Thymus (tissue), 11 donors: Measurements from ENCODE around the gene MSL2. TPM values are rescaled to one million over a fixed set of nuclear protein-coding genes. Genes with fewer than 3 reads are reported as not detected.
"Not testable (repeated sequence)": the region's sequence is repeated elsewhere in the genome, so short reads cannot be mapped to it uniquely, and the experiment has no call there.

ENCODE experiments used
- DNase-seq, 9 donors: peaks; one replicate each; pipeline ENCODE4 v3.0.0-alpha.2; 2013; ENCODE audit warnings: low spot score in 9 of 9, low read depth in 6 of 9, missing footprints in 1 of 9
- H3K27ac ChIP-seq, 2 donors: one replicate each; pipeline ENCODE4 v1.5.1; 2013; ENCODE audit warnings: control low read depth in 1 of 2, low read depth in 1 of 2, low read length in 1 of 2, mild to moderate bottlenecking in 1 of 2, moderate library complexity in 1 of 2
- H3K27me3 ChIP-seq, 2 donors: one replicate each; pipeline ENCODE4 v1.5.1; 2013; ENCODE audit warnings: low read length in 1 of 2; ENCODE audit not compliant: control insufficient read depth in 2 of 2, insufficient read depth in 1 of 2
- H3K36me3 ChIP-seq, 2 donors: one replicate each; pipeline ENCODE4 v1.5.1; 2013; ENCODE audit warnings: low read length in 1 of 2, mild to moderate bottlenecking in 1 of 2, moderate library complexity in 1 of 2; ENCODE audit not compliant: control insufficient read depth in 2 of 2, insufficient read depth in 2 of 2
- H3K4me1 ChIP-seq, 2 donors: one replicate each; pipeline ENCODE4 v1.5.1; 2013; ENCODE audit warnings: low read length in 2 of 2; ENCODE audit not compliant: control insufficient read depth in 2 of 2, insufficient read depth in 2 of 2
- H3K4me3 ChIP-seq, 2 donors: one replicate each; pipeline ENCODE4 v1.5.1; 2013; ENCODE audit warnings: low read length in 2 of 2, control low read depth in 1 of 2, mild to moderate bottlenecking in 1 of 2
- H3K9me3 ChIP-seq, 2 donors: one replicate each; pipeline ENCODE4 v1.5.1; 2013; ENCODE audit warnings: low read length in 1 of 2, mild to moderate bottlenecking in 1 of 2; ENCODE audit not compliant: control insufficient read depth in 2 of 2, insufficient read depth in 1 of 2
- WGBS: extraction: QIAGEN DNeasy Blood & Tissue Kit; methylation state at CpG from one replicate; pipeline ENCODE4 v1.1.7; 2013; 5-methylcytosine and 5-hydroxymethylcytosine counted together
- polyA plus RNA-seq: library from polyadenylated mRNA; stranded (reverse); fragments of 200-250 nt; gene quantifications from one replicate; pipeline ENCODE4 v1.2.3, GENCODE V29; 2013
- total RNA-seq: library from RNA; stranded (reverse); fragments of 120-200 nt; gene quantifications from one replicate; pipeline ENCODE4 v1.2.4, GENCODE V29; 2013
- donor health status: healthy.

MSL2 gene
- total and polyA plus RNA-seq, 2 donors = 33.6 to 37.4 TPM

GRCh38 chr3:136142592-136142991 is 53.5 kb downstream of the MSL2 start:
- Histone ChIP-seq H3K4me3 (no peak overlapping the region), H3K4me1 (no peaks in the 10 kb centered on the region), H3K9me3 (no peaks in the 10 kb centered on the region), H3K27ac (no peak overlapping the region), H3K27me3 (no peaks in the 10 kb centered on the region), H3K36me3 (peaks cover 0 to 6% of the 10 kb centered on the region in 2 donors)
- WGBS = 96% methylated on average over 3 of the region's 3 CpGs
- no peak for DNase-seq

GRCh38 chr3:136141891-136142290 is 54.2 kb downstream of the MSL2 start:
- Histone ChIP-seq H3K4me1 (no peaks in the 10 kb centered on the region), H3K4me3 (no peak overlapping the region), H3K36me3 (peaks cover 0 to 3% of the 10 kb centered on the region in 2 donors), H3K27me3 (no peaks in the 10 kb centered on the region), H3K9me3 (no peaks in the 10 kb centered on the region), H3K27ac (no peak overlapping the region)
- no peak for DNase-seq
- 97% methylated on average over 4 of the region's 4 CpGs for WGBS

DNA sequence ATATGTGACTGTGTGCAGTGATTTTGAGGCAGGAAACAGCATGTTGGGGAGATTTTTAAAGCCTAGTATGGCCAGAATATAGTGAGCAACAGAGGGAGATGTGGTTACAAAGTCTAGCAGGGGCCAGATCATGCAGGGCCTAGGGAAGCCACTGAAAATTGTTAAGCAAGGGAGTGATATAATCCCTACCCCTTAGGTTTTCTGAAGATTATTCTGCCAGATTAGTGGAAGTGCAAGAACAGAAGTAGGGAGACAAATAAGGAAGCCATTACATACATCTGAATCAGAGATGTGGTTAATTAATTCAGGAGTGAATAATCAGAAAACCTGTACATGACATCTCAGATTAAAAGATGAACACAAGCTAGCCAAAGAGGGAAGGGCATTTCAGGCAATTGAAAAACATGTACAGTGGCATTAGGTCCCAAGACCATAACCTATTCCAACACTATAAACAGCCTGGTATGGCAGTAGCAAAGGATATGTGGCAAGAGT is 54.8 kb downstream of the MSL2 start:
- Histone ChIP-seq H3K4me3 (no peak overlapping the region), H3K4me1 (peaks cover 0 to 5% of the 10 kb centered on the region in 2 donors), H3K27ac (no peak overlapping the region), H3K27me3 (no peaks in the 10 kb centered on the region), H3K9me3 (no peaks in the 10 kb centered on the region), H3K36me3 (peaks cover 0 to 3% of the 10 kb centered on the region in 2 donors)
- DNase-seq = no peak

- H3K27ac ChIP-seq = peak overlapping the region in 1 of 2 donors; percentile 70
- peaks cover 0 to 18% of the 10 kb centered on the region in 2 donors for H3K4me1 ChIP-seq
- no peak overlapping the region for H3K4me3 ChIP-seq
- H3K36me3 ChIP-seq = no peaks in the 10 kb centered on the region
- no peaks in the 10 kb centered on the region for H3K27me3 ChIP-seq
- peak in 2 of 9 donors; percentile 18 to 51 for DNase-seq
- no peaks in the 10 kb centered on the region for H3K9me3 ChIP-seq
- WGBS = 30% methylated on average over 2 of the region's 2 CpGs
These were observed 59.7 kb downstream of the MSL2 start for GRCh38 chr3:136136454-136136853.

- H3K9me3 ChIP-seq = no peaks in the 10 kb centered on the region
- peak in 8 of 9 donors; percentile 29 to 72 (median 46) for DNase-seq
- H3K27ac ChIP-seq = peak overlapping the region in 1 of 2 donors; percentile 84
- 30% methylated on average over 7 of the region's 7 CpGs for WGBS
- peak overlapping the region in 1 of 2 donors; percentile 6 for H3K4me3 ChIP-seq
- H3K27me3 ChIP-seq = no peaks in the 10 kb centered on the region
- no peaks in the 10 kb centered on the region for H3K36me3 ChIP-seq
- H3K4me1 ChIP-seq = peaks cover 0 to 18% of the 10 kb centered on the region in 2 donors
These were observed 60.9 kb downstream of the MSL2 start for GRCh38 chr3:136135039-136135802.

DNA sequence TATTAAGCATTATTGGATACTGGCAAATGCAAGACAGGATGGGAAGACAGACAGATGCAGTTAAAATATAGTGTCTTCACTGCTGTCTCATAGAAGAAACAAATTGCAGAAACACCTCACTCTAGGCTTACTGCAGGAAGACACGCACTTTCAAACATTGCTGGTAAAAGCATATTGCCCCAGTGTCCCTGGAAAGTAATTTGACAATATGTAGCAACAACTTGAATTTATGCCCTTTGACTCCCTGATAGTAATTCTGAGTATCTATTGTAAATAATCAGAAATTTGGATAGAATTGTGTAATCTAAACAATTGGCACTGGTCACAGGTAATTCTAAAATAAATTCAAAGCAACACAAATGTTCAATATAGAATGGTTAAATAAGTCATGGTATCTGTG is 62.0 kb downstream of the MSL2 start:
- Histone ChIP-seq H3K36me3 (no peaks in the 10 kb centered on the region), H3K27me3 (no peaks in the 10 kb centered on the region), H3K9me3 (no peaks in the 10 kb centered on the region), H3K4me3 (no peak overlapping the region), H3K4me1 (peaks cover 0 to 18% of the 10 kb centered on the region in 2 donors), H3K27ac (peak overlapping the region in 1 of 2 donors; percentile 1)
- WGBS = 96% methylated on average over 1 of the region's 1 CpG
- DNase-seq = peak in 1 of 9 donors; percentile 32

GRCh38 chr3:136131647-136132046 is 64.5 kb downstream of the MSL2 start:
- H3K27ac ChIP-seq, DNase-seq, H3K36me3 ChIP-seq, H3K9me3 ChIP-seq, H3K27me3 ChIP-seq, H3K4me3 ChIP-seq: not testable (repeated sequence)
- WGBS = 97% methylated on average over 3 of the region's 3 CpGs
- peaks cover 0 to 16% of the 10 kb centered on the region in 2 donors for H3K4me1 ChIP-seq

DNA sequence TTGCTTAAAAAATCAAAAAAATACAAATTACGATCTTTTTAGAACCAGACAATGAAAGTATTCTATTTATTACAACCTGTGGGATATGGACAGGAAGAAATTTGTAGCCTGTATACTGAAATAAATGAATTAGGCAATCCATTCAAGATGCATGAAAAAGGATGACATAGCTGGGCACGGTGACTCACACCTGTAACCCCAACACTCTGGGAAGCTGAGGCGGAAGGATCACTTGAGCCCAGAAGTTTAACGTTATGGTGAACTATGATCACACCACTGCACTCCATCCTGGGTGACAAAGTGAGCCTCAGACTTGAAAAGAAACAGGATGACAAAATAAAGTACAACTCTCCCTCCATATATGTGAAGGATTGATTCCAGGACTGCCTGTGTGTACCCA is 74.1 kb downstream of the MSL2 start:
- H3K4me1 ChIP-seq = no peaks in the 10 kb centered on the region
- H3K27ac ChIP-seq = no peak overlapping the region
- H3K27me3 ChIP-seq = no peaks in the 10 kb centered on the region
- no peaks in the 10 kb centered on the region for H3K36me3 ChIP-seq
- DNase-seq = no peak
- no peaks in the 10 kb centered on the region for H3K9me3 ChIP-seq
- 94% methylated on average over 4 of the region's 4 CpGs for WGBS
- no peak overlapping the region for H3K4me3 ChIP-seq

DNA sequence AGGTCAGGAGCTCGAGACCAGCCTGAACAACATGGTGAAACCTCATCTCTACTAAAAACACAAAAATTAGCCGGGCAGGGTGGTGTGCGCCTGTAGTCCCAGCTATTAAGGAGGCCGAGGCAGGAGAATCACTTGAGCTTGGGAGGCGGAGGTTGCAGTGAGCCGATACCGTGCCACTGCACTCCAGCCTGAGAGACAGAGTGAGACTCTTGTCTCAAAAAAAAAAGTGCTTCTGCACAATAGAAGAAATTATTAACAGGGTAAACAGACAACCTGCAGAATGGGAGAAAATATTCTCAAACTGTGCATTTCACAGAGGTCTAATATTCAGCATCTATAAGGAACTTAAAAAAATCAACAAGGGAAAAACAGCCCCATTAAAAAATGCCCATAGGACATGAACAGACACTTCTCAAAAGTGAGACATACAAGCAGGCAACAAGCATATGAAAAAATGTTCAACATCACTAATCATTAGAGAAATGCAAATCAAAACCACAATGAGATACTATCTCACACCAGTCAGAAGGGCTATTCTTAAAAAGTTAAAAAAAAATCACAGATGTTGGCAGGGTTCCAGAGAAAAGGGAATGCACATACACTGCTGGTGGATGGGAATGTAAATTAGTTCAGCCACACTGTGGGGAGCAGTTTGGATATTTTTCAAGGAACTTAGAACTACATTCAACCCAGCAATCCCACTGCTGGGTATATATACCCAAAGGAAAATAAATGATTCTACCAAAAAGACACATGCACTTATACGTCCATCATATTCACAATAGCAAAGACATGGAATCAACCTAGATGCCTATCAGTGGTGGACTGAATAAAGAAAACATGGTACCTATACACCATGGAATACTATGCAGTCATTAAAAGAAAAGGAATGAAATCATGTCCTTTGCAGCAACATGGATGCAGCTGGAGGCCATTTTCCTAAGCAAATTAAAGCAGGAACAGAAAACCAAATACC is 75.5 kb downstream of the MSL2 start:
- Histone ChIP-seq H3K9me3 (no peaks in the 10 kb centered on the region), H3K27me3 (no peaks in the 10 kb centered on the region), H3K4me1 (no peaks in the 10 kb centered on the region), H3K27ac (no peak overlapping the region), H3K4me3 (no peak overlapping the region), H3K36me3 (no peaks in the 10 kb centered on the region)
- DNase-seq = no peak
- WGBS = 97% methylated on average over 8 of the region's 8 CpGs
